Osteocyte (in vitro differentiated cells): Measurements from ENCODE around the gene NTSR1. TPM values are rescaled to one million over a fixed set of nuclear protein-coding genes. Genes with fewer than 3 reads are reported as not detected.

ENCODE experiments used
- DNase-seq: peaks from one replicate; pipeline ENCODE4 v3.0.0; 2021; ENCODE audit warnings: mixed read lengths; ENCODE audit not compliant: unreplicated experiment; ENCODE audit errors: extremely low spot score
- H3K27ac Mint-ChIP-seq: one replicate; pipeline ENCODE4 v1.8.0; 2021; ENCODE audit warnings: mild to moderate bottlenecking, mixed read lengths; ENCODE audit not compliant: unreplicated experiment
- H3K27me3 Mint-ChIP-seq: one replicate; pipeline ENCODE4 v1.8.0; 2021; ENCODE audit warnings: mixed read lengths; ENCODE audit not compliant: unreplicated experiment
- H3K36me3 Mint-ChIP-seq: one replicate; pipeline ENCODE4 v1.8.0; 2021; ENCODE audit warnings: mixed read lengths; ENCODE audit not compliant: unreplicated experiment
- H3K4me1 Mint-ChIP-seq: one replicate; pipeline ENCODE4 v1.8.0; 2021; ENCODE audit warnings: mixed read lengths; ENCODE audit not compliant: unreplicated experiment
- H3K4me3 Mint-ChIP-seq: one replicate; pipeline ENCODE4 v1.8.0; 2021; ENCODE audit warnings: mild to moderate bottlenecking, moderate library complexity, mixed read lengths; ENCODE audit not compliant: unreplicated experiment
- H3K9me3 Mint-ChIP-seq: one replicate; pipeline ENCODE4 v1.8.0; 2021; ENCODE audit warnings: mixed read lengths; ENCODE audit not compliant: unreplicated experiment
- CTCF ChIP-seq: fragments of 200-600 bp; sonication (generic); IDR thresholded peaks from 2 replicates; pipeline ENCODE4 v1.5.0; 2021; ENCODE audit warnings: antibody characterized with exemption, mild to moderate bottlenecking, moderate library complexity
- total RNA-seq: library from RNA; stranded (reverse); gene quantifications from 2 replicates; pipeline ENCODE4 v1.2.1, GENCODE V29; 2021

The NTSR1 gene
- total RNA-seq, 1 donor from 2014 or later: 0.11 TPM

GRCh38 chr20:62686869-62687830 is 21.5 kb upstream of the NTSR1 start:
- H3K4me3 Mint-ChIP-seq: no peak overlapping the region

GRCh38 chr20:62688083-62688482 is 20.6 kb upstream of the NTSR1 start:
- Mint-ChIP-seq H3K4me3 (no peak overlapping the region), H3K4me1 (peaks cover 21% of the 10 kb centered on the region), H3K36me3 (no peaks in the 10 kb centered on the region), H3K9me3 (no peaks in the 10 kb centered on the region), H3K27ac (no peak overlapping the region), H3K27me3 (peaks cover 17% of the 10 kb centered on the region)
- no peak for DNase-seq
- TF ChIP-seq CTCF: no peak

More at GRCh38 chr20:62686869-62687830, 21.5 kb upstream of the NTSR1 start:
- H3K27me3 Mint-ChIP-seq: peaks cover 19% of the 10 kb centered on the region
- no peaks in the 10 kb centered on the region for H3K9me3 Mint-ChIP-seq
- no peak overlapping the region for H3K27ac Mint-ChIP-seq
- peaks cover 21% of the 10 kb centered on the region for H3K4me1 Mint-ChIP-seq
- no peak for TF ChIP-seq CTCF
- no peak for DNase-seq
- H3K36me3 Mint-ChIP-seq: no peaks in the 10 kb centered on the region

- TF ChIP-seq CTCF: peak; percentile 23
- H3K27me3 Mint-ChIP-seq: peaks cover 11% of the 10 kb centered on the region
- H3K9me3 Mint-ChIP-seq: no peaks in the 10 kb centered on the region
- DNase-seq: no peak
- H3K4me1 Mint-ChIP-seq: peaks cover 21% of the 10 kb centered on the region
- no peak overlapping the region for H3K27ac Mint-ChIP-seq
- H3K4me3 Mint-ChIP-seq: no peak overlapping the region
- no peaks in the 10 kb centered on the region for H3K36me3 Mint-ChIP-seq
Observed at GRCh38 chr20:62688855-62689460, 19.7 kb upstream of the NTSR1 start.

- H3K4me3 Mint-ChIP-seq: no peak overlapping the region
- no peaks in the 10 kb centered on the region for H3K36me3 Mint-ChIP-seq
- peaks cover 11% of the 10 kb centered on the region for H3K27me3 Mint-ChIP-seq
- no peak for DNase-seq
- peaks cover 21% of the 10 kb centered on the region for H3K4me1 Mint-ChIP-seq
- no peaks in the 10 kb centered on the region for H3K9me3 Mint-ChIP-seq
- H3K27ac Mint-ChIP-seq: no peak overlapping the region
- no peak for TF ChIP-seq CTCF
Observed at GRCh38 chr20:62689861-62690260, 18.8 kb upstream of the NTSR1 start.

- TF ChIP-seq CTCF: no peak
- Mint-ChIP-seq H3K4me3 (no peak overlapping the region), H3K9me3 (no peaks in the 10 kb centered on the region), H3K27ac (no peak overlapping the region), H3K4me1 (peaks cover 21% of the 10 kb centered on the region), H3K27me3 (peaks cover 11% of the 10 kb centered on the region), H3K36me3 (no peaks in the 10 kb centered on the region)
- no peak for DNase-seq
Observed at GRCh38 chr20:62690261-62690820, 18.3 kb upstream of the NTSR1 start.
